GM19324 (cell line): ENCODE data around the gene P2RY12.
"Not testable (repeated sequence)": the region's sequence is repeated elsewhere in the genome, so short reads cannot be mapped to it uniquely, and the experiment has no call there.

Experiments used
- ATAC-seq: cut with Tn5 transposase; IDR thresholded peaks from one replicate; pipeline ENCODE4 v1.9.1; 2021; ENCODE audit warnings: mild to moderate bottlenecking, moderate library complexity; ENCODE audit not compliant: unreplicated experiment, low FRiP score

P2RY12 gene

DNA sequence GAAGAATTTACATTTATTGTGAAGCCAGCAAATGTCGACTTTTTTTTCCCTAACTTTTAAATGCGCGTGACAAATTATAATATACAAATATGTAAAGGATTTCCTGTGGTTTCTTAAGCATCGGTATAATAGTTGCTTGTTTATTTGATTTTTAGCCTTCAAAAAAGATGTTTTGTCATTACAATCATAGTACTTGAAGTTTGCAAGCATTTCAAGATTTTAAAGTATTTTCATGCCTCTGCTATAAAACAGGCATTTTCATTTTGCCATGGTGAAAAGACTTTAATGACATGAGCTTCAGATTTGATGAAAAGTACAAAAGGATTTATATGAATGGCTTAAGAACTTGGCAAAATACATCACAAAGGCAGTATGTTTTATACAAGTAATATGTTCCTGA lies 9.4 kb upstream of the P2RY12 start:
- ATAC-seq = no peak

DNA sequence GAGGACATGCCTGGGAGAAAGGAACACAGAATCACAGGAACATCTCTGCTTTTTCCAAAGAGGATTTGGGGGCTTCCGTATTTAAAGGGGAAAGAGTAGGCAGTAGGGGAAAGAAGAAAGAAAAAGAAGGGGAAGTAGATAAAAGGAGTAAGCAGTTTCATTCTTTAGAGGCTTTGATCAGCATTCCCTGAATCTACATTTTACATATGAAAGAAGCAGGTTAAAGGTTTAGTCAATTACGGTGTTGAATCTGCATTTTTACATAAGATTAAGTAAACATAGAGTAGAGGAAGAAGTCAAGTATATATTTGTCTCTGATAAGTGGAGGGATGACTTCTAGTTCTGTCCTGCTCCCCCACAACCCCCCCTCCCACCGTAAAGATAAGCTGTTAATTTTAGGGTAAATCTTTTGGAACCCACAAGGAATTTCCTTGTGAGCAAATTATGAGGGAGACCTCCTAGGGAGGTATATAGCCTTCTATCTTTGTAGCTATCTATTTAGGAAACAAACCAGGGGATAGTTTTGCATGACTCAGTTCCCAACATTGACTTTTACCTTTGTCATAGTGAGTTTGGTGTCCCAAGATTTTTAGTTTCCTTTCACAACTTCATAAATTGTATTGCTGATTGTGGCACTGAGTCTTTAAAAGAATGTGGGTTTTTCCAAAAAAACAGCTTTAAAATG lies 8.7 kb upstream of the P2RY12 start:
- no peak for ATAC-seq

DNA sequence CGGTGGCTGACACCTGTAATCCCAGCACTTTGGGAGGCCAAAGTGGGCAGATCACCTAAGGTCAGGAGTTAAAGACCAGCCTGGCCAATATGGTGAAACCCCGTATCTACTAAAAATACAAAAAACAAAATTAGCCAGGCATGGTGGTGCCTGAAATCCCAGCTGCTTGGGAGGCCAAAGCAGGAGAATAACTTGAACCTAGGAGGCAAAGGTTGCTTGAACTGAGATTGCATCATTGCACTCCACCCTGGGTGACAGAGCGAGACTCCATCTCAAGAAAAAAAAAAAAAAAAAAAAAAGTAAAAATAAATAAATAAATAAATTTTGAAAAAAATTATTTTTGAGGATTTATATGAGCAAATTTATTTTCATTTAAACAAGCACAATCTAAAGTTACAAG lies 7.6 kb upstream of the P2RY12 start:
- ATAC-seq = not testable (repeated sequence)

DNA sequence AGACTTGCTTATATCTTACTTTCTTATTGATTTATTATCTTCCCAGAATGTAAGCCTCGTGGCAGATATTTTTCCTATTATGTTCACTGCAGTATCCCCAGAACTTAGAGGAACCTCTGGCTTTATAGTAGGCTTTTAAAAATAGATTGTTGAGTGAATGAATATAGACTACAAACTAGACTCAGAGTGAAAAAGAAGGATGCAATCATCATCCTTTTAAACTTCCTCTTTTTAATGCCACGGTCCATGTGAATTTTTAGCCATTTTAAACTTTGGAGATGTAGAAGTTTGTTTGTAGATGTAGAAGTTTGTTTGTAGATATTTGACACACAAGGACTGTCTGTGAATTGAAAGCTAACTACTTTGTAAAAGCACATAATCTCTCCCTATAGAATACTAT lies 7.2 kb upstream of the P2RY12 start:
- ATAC-seq = no peak

DNA sequence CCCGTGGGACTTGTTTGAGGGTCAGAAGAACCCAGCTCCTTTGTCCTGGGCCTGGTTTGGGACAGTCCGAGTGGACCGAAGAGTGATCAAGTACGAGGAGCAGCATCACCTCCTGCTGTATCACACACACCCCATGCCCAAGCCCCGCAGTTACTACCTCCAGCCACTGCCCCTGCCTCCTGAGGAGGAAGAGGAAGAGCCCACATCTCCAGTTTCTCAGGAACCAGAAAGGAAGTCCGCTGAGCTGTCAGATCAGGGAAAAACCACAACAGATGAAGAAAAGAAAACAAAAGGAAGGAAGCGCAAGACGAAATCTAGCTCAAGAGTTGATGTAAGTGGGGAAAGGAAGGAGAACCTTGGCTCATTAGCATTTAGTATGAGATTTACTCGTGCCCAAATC lies 3.3 kb upstream of the P2RY12 start:
- ATAC-seq = no peak

DNA sequence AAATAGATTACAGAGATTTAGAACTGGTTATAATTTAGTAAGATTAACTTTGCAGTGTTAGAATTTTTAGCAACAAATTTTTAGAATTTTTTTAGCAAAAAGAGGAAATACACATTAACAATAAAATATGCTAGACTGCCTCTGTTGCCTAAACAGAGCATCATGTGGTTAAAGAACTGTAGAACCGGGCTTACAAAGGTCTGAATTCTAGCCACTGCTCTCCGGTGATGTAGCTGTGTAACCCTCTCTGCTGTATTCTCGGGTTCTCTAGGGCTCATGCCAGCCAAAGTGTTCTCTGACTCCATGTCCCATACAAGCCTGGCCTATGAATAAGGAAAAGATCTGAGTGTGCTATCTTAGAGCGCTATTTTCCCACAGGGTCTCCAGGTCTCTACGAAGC lies 2.9 kb upstream of the P2RY12 start:
- no peak for ATAC-seq

DNA sequence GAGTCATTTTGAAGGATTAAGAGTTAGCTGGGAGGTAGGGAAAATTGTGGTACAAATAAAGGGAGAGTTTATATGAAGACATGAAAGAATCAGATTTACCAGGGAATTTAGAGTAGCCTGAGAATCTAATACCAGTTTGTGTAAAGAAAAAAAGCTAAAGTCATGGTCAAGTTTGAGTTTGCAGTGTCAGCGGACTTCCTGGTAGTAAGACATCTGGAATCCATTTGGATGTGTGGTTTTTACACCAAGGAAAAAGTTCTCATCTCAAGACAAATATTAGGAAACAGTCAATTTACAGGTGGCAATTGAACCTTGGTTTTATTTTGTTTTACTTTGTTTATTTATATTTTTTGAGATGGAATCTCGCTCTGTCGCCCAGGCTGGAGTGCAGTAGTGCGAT lies 1.5 kb upstream of the P2RY12 start:
- no peak for ATAC-seq

DNA sequence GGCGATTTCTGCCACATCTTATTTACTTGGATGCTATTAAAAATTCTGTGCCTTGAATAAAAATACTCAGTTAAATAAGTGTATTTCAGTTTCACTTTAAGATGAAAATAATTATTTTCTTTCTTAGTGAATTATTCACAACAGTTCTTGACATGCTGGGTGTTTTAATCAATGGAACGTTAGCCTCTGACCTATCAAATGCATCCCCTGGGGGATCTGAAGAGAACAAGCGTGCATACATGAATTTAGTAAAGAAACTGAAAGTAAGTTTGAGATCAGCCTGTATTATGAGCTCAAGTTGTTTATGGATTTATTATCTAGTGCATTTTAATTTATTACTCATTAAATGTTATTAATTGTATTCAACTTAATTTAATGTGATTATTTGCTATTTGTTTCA lies 597 bp downstream of the P2RY12 start:
- ATAC-seq = peak; percentile 50

DNA sequence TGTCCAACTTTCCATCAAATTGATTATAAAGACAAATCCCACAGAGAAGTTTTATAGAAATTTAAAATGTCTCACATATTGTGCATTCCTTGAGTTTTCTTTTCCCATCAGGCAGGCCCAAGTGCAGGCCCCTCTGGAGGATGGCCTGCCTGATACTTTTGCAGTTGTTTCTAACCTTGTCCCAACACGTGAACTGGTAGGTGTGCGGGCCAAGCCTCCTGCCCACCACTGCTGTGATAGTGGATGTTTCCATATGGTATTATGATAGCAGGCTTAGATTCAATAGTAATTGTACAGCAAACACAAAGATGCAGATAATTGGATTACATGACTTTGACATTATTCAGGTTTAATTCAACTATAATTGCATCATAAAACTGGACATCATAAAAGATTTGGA lies 1.4 kb downstream of the P2RY12 start:
- ATAC-seq = no peak

DNA sequence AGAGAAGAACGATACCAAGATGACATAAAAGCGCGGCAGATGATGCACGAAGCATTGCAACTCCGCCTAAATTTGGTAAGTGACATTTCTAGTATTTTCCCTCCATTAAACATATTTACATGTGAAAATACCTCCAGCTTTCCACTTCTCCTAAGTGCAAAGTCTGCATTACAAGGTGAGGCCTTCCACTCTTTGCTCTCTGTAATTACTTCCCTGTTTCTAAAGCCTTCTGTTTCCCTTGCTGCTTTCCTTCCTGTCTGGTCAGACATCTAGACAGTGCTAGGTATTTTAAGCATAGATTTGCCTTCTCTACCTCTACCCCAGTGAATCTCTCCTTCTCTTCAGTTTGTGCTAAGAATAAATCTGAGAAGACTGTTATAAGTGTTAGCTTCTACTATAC lies 1.9 kb downstream of the P2RY12 start:
- peak; percentile 40 for ATAC-seq

DNA sequence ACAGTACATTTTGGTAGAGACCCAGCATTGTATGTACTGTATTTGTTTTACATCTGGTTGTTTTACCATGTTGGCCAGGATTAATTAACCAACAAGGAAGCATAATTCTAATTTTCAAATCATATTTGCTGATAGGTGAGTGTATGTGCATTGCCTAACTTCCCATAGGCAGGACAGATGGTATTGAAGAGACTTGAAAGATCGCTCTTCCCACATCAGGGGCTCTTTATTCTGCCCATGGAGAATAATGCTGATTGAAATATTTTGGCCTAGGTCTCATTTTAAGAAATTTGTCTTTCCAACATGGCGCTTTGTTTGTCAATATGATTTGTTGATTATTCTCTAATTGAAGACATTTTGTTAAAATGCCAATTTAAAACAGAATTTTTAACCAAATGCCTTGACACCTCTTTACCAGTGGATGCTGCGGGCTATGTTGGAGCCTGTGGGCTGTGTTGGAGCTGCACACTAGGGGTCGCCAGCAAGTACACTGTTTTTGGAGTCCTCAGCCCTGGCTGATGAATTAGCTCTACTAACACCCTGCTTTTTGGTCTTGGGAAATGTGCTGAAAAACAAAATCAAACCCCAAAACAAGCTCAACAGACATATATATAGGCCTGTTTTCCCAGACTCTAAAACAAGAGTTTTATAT lies 5.3 kb downstream of the P2RY12 start:
- ATAC-seq = no peak

DNA sequence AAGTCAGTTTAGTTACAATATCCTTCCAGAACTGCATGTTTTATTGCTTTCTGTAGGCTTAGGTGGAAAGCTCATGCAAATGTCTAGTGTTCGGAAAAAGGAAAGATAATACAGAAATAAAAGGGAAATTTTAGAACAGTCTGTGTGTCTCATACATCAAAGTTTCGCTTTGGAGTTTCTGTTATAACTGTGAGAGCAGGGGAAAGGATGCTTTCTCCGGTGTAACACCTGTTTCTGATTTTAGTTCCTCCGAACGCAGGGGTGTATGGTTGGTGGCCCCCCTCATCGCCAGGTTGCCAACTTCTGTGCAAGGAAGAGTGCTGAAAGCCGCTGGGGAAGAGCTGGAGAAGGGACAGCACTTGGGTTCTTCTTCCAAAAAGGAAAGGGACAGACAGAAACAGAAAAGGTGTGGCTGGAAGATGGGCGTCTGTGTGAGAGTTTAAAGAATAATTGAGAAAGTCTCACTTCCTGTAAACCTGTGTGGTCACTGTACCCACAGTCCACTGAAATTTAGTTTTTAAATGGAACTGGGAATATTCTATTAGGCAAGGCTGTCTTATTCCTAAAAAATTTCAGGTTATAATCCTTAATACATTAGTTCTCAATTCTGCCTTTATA lies 6.7 kb downstream of the P2RY12 start:
- peak; percentile 73 for ATAC-seq

DNA sequence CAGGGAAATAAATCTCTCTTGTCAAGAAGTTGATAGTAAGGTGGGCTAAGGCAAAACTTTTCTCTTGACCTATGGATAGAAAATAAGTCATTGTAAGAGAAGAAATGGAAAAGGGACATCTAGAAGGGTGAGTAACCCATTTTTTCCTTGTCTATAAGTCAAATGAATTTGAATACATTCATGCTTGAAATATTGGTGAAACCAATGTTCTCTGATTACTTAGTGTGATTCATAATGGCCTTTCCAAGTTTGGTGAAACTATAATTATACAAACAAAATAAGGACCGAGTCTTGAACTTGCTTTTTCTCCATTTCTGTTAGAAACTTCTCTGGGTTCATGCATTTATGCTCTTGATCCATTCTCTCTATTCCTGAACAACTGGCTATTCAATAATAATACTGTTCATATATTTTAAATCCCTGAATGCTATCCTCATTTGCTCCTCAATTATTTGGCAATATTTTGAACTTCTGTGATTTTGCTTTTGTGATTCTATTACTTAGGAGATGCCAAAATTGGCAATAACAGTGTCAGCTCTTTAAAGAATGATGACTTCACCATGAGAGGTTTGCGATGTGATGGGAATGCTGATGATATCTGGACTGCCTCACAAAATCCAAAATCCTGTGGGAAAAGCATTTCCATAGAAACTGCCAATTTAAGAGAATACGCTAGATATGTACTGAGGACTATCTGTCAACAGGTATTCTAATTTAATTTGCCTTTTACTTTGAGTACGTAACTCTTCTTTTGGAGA lies 12.3 kb downstream of the P2RY12 start:
- no peak for ATAC-seq

DNA sequence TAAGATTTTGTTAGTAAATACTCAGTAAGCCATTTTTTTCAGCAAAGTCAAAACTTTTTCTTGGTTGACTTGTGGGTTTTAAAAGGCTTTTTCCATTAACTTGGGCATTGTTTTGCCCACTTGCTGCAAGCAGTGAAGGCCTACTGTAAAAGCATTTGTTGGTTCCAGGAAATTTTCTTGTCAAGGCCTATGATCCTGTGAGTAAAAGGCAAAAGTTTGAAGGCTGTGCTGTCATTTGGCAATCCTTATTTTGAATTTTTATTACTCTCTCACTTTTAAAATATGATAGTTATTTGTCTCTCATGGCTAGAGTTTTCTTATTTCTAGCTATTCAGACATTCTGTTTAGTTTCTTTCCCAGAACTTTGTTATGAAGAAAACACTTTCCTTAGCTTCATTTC lies 13.0 kb downstream of the P2RY12 start:
- no peak for ATAC-seq

DNA sequence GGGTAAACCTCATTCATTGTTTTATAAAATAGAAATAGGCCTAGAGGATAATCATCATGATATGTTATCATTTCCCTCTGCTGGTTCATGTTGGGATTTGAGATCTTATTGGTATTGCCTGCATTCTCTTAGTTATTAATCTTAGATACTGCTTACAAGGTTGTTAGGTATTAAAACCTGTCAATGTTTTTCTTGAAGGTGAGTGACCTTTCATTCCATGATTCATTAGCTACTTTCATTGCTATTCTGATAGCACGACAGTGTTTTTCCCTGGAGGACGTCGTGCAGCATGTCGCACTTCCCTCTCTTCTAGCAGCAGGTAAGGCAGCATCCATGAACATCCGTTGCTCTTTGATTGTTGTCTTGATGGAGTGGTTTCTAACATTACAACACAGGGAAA lies 17.1 kb downstream of the P2RY12 start:
- ATAC-seq = no peak

DNA sequence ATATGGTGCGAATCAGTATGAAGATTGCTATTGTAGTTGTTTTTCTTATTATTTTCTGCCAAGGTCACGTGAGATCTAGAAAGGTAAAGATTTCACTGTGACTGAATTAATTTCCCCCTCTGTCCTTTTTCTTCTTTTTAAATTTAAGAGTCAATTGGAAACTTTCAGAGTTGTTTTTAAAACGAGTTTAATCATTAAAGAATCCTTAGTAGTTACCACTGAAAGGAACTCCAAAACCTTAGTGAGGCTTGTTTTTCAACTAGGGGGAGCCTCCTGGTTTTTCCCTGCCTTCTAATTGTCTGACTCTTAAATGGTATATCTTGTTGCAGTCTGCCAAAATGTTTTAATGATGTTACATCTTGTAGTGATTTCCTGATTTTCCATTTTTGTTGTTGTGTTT lies 17.6 kb downstream of the P2RY12 start:
- no peak for ATAC-seq

DNA sequence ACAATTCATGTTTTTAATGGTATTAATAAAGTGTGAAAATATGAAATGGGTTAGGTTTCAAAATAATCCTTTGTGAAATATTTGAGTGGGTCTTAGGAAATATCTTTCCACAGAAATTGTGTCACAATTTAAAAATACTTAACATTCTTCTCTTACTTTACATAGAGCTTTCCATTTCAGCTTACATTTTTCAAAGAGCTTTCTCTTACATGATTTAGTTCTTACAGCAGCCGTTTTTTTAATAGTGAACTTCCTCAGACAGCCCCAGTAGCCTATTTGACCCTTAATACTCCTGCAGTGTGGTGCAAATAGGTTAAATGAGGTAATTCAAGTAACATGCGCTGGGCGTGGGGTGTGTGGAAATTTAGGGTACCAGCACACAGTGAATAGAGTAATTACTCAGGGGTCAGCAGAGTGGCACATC lies 21.8 kb downstream of the P2RY12 start:
- no peak for ATAC-seq

DNA sequence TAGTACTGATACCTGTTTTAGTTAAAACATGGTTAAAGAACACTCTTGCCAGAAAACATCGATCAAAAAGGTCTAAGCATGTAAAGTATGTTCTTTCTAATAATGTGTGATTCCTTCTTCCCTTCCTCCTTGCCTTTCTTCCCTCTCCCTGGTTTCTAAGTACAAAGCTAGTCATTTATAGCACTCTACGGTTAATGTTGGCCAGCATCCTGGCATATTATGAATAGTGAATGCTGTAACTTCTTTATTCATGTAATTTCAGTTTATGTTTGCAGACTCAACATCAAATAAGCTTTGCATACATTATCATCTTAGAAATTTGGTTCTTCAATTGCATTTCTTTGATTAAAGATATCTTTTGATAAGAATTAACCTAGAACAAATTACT lies 27.1 kb downstream of the P2RY12 start:
- ATAC-seq = no peak

DNA sequence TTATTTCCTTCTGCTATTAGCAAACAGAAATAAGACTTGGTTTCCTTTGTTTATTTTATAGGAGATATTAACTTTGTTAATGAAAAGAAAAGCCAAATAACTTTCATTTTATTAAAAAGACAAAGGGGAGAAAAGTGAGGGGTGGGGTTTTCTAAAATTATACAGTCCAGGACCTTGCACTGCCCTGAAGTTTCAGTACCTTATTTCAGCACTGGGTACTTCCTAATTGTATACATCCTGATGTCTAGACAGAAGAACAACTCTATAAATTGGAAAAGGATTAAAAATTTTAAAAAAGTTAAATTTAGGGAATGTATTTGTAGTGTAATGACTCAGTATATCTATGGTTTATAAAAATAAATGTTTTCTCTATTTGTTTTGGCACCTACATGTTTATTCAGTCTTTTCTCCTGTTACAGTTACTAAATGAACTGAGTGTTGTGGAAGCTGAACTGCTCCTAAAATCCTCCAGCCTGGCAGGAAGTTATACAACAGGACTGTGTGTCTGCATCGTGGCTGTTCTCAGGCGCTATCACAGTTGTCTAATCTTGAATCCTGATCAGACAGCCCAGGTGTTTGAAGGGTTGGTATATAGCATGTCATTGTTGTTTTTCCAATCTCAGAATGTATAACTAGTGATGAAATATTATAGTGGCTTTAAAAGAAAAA lies 27.6 kb downstream of the P2RY12 start:
- no peak for ATAC-seq

DNA sequence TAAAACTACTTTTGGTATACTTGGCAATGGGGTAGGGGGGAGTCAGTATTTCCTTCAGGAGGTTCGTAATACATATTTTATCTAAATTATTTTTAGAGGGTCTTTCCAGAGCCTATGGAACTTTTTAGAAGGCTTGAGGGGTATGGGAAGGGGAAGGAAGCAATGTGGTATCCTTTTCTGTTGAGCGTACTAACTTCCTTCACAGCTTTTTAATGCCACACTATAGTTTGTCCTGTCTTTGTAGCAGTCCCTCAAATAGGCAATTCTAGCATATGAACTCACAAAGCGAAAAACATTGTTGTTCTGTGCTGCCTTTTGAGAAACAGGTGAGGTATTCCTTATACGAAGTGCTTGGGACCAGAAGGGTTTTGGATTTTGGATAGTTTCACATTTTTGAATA lies 32.9 kb downstream of the P2RY12 start:
- ATAC-seq = peak; percentile 13

DNA sequence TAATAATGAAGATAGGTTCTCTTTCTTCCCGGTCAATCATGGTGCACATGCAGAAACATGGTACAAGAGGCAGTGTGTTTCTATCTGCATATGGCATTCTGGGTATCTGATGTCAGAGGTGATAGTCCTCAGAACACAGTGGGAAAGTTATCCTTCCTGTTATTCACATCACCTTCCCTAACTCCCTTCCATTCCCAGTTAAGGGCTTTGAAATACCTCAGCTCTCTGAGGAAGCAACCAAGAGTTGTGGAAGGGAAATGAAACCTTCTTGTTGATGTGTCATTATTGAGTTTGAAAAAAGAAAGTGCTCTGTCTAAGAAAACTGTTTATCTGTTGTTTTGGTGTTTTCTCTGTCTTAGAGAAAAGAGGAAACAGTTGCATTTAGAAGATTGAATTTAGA lies 33.3 kb downstream of the P2RY12 start:
- peak; percentile 85 for ATAC-seq
